Measurements from ENCODE around the gene EIF4EBP3.

- TF ChIP-seq EZH2phosphoT487 (IDR thresholded peaks at IDR 0.05; ENCODE audit: insufficient read depth, low read depth): no peak
- no peak for TF ChIP-seq EZH2 (IDR thresholded peaks at IDR 0.05; ENCODE audit: insufficient read depth, poor library complexity, severe bottlenecking)
These were observed 2.0 kb downstream of the EIF4EBP3 start for GRCh38 chr5:140549237-140550144.

Data from GM23248 (cell line).